SK-N-SH (cell line): Measurements from ENCODE around the gene ADCY4. TPM values are rescaled to one million over a fixed set of nuclear protein-coding genes. Genes with fewer than 3 reads are reported as not detected.

Experiments used
- CTCF ChIA-PET: fragments of 300-600, 350-600 bp; formaldehyde crosslinking; extraction: SDS; loops from one replicate; lab custom pipeline; 2021; lab: Yijun Ruan, JAX
- POLR2A ChIA-PET: fragments of 350-600 bp; sonication (Branson Sonifier 250); formaldehyde crosslinking; extraction: SDS; loops from one replicate; lab custom pipeline; 2020; ENCODE audit warnings: antibody characterized with exemption, inconsistent platforms; lab: Yijun Ruan, JAX
- DNase-seq: peaks from one replicate; pipeline ENCODE4 v3.0.0; 2012
- H2AFZ ChIP-seq: fragments of 200-600 bp; sonication (generic); 2 replicates; pipeline ENCODE4 v1.8.1; 2016; ENCODE audit warnings: antibody characterized with exemption, mild to moderate bottlenecking, low read depth
- H3F3A ChIP-seq: fragments of 200-600 bp; sonication (generic); replicated peaks from 2 replicates; pipeline ENCODE3; 2016; ENCODE audit warnings: antibody characterized with exemption, mild to moderate bottlenecking; ENCODE audit not compliant: insufficient read depth
- H3K27ac ChIP-seq, 2 experiments: fragments of 200-500 bp in 1 of 2; fragments of 200-600 bp in 1 of 2; sonication (Bioruptor generic) in 1 of 2; sonication (generic), shearing (Covaris generic) in 1 of 2; 2 replicates each; pipeline versions ENCODE4 v1.5.1 to v1.6.1; 2014 to 2016; ENCODE audit warnings: low read depth in 2 of 2, inconsistent platforms in 1 of 2, low read length in 1 of 2, mild to moderate bottlenecking in 1 of 2, mixed read lengths in 1 of 2
- H3K27me3 ChIP-seq: fragments of 200-600 bp; sonication (generic), shearing (Covaris generic); 2 replicates; pipeline ENCODE4 v1.6.1; 2016; ENCODE audit warnings: mixed run types; ENCODE audit not compliant: insufficient read depth
- H3K36me3 ChIP-seq, 2 experiments: fragments of 200-500 bp in 1 of 2; fragments of 200-600 bp in 1 of 2; sonication (Bioruptor generic) in 1 of 2; sonication (generic) in 1 of 2; replicated peaks in 1 of 2; 2 replicates each; pipeline versions ENCODE3 to v1.5.1; 2014 to 2016; ENCODE audit warnings: low read length in 1 of 2, mild to moderate bottlenecking in 1 of 2; ENCODE audit not compliant: insufficient read depth in 2 of 2, control insufficient read depth in 1 of 2
- H3K4me1 ChIP-seq, 2 experiments: fragments of 200-500 bp in 1 of 2; fragments of 200-600 bp in 1 of 2; sonication (Bioruptor generic) in 1 of 2; sonication (generic), shearing (Covaris generic) in 1 of 2; 2 replicates each; pipeline versions ENCODE4 v1.5.1 to v1.6.1; 2014 to 2016; ENCODE audit warnings: low read depth in 1 of 2, low read length in 1 of 2, mixed run types in 1 of 2; ENCODE audit not compliant: insufficient read depth in 2 of 2, control insufficient read depth in 1 of 2
- H3K4me2 ChIP-seq: fragments of 200-600 bp; sonication (generic), shearing (Covaris generic); 2 replicates; pipeline ENCODE4 v1.6.1; 2017; ENCODE audit warnings: mixed run types
- H3K4me3 ChIP-seq, 2 experiments: fragments of 200-500 bp in 1 of 2; fragments of 200-600 bp in 1 of 2; sonication (Bioruptor generic) in 1 of 2; sonication (generic), shearing (Covaris generic) in 1 of 2; 2 replicates each; pipeline versions ENCODE4 v1.5.1 to v1.8.1; 2014 to 2016; ENCODE audit warnings: low read depth in 2 of 2, inconsistent platforms in 1 of 2, low read length in 1 of 2, mild to moderate bottlenecking in 1 of 2, mixed read lengths in 1 of 2, moderate library complexity in 1 of 2
- H3K79me2 ChIP-seq: fragments of 200-600 bp; sonication (generic); 2 replicates; pipeline ENCODE4 v1.8.1; 2017; ENCODE audit warnings: mild to moderate bottlenecking; ENCODE audit not compliant: insufficient read depth
- H3K9ac ChIP-seq: fragments of 200-600 bp; sonication (generic); 2 replicates; pipeline ENCODE4 v1.6.1; 2017; ENCODE audit warnings: mixed run types
- H3K9me2 ChIP-seq: fragments of 200-600 bp; sonication (generic); 2 replicates; pipeline ENCODE4 v1.6.1; 2017; ENCODE audit warnings: mixed run types
- H3K9me3 ChIP-seq: fragments of 200-600 bp; sonication (generic); 2 replicates; pipeline ENCODE4 v1.6.1; 2017; ENCODE audit warnings: mixed run types, mild to moderate bottlenecking, moderate library complexity
- H4K20me1 ChIP-seq: fragments of 200-600 bp; sonication (generic); 2 replicates; pipeline ENCODE4 v1.6.1; 2017; ENCODE audit warnings: mild to moderate bottlenecking, mixed run types; ENCODE audit not compliant: insufficient read depth
- ELF1 ChIP-seq: IDR thresholded peaks from 2 replicates; pipeline ENCODE4 v1.4.0; 2012
- EP300 ChIP-seq, 2 experiments: IDR thresholded peaks; 2 replicates each; pipeline versions ENCODE4 v1.4.0 to v1.6.1; 2012; ENCODE audit warnings: borderline replicate concordance in 1 of 2, low read depth in 1 of 2, low read length in 1 of 2
- EZH2phosphoT487 ChIP-seq: fragments of 200-600 bp; sonication (generic); IDR thresholded peaks from 2 replicates; pipeline ENCODE4 v1.6.1; 2017; ENCODE audit warnings: low read depth, mixed run types, mild to moderate bottlenecking, antibody characterized with exemption, moderate library complexity, borderline replicate concordance
- MAX ChIP-seq: IDR thresholded peaks from 2 replicates; pipeline ENCODE4 v1.4.0; 2012; ENCODE audit warnings: low read depth
- NFIC ChIP-seq: IDR thresholded peaks from 2 replicates; pipeline ENCODE4 v1.4.0; 2012; ENCODE audit warnings: borderline replicate concordance
- NRF1 ChIP-seq: IDR thresholded peaks from 2 replicates; pipeline ENCODE4 v1.6.1; 2012; ENCODE audit warnings: low read depth, mild to moderate bottlenecking, low read length
- RAD21 ChIP-seq: IDR thresholded peaks from 2 replicates; pipeline ENCODE4 v1.6.1; 2012; ENCODE audit warnings: mild to moderate bottlenecking, low read length
- RCOR1 ChIP-seq: fragments of 150-350 bp; IDR thresholded peaks from 2 replicates; pipeline ENCODE4 v1.6.1; 2017; ENCODE audit warnings: antibody characterized with exemption, low read length
- RXRA ChIP-seq: IDR thresholded peaks from 2 replicates; pipeline ENCODE4 v1.4.0; 2012; ENCODE audit warnings: low read depth, mild to moderate bottlenecking, borderline replicate concordance
- SIN3A ChIP-seq: IDR thresholded peaks from 2 replicates; pipeline ENCODE4 v1.6.1; 2012; ENCODE audit warnings: low read depth, mild to moderate bottlenecking, low read length, moderate library complexity, borderline replicate concordance
- SMC3 ChIP-seq: IDR thresholded peaks from 2 replicates; pipeline ENCODE4 v1.6.1; 2012; ENCODE audit warnings: low read depth, low read length, improper control_type of control experiment
- TCF12 ChIP-seq: IDR thresholded peaks from 2 replicates; pipeline ENCODE4 v1.4.0; 2012
- TEAD4 ChIP-seq: IDR thresholded peaks from 2 replicates; pipeline ENCODE4 v1.4.0; 2012; ENCODE audit warnings: mild to moderate bottlenecking, borderline replicate concordance; ENCODE audit not compliant: insufficient read depth
- YY1 ChIP-seq: IDR thresholded peaks from 2 replicates; pipeline ENCODE4 v1.4.0; 2012; ENCODE audit warnings: low read depth, mild to moderate bottlenecking
- WGBS: methylation state at CpG from one replicate; pipeline ENCODE4 v1.1.6; 2017; ENCODE audit warnings: low lambda C conversion rate; 5-methylcytosine and 5-hydroxymethylcytosine counted together
- polyA plus RNA-seq, 3 experiments: library from polyadenylated mRNA; depleted of rRNA; stranded (reverse); fragments of >200 nt; gene quantifications; 2 replicates each; pipeline ENCODE4 v1.2.3, GENCODE V29; 2012
- TF ChIP-seq, protein P1 (sequence below): fragments of 150-350 bp; IDR thresholded peaks from 2 replicates; pipeline ENCODE4 v1.6.1; 2016; ENCODE audit warnings: mild to moderate bottlenecking, low read depth, low read length
- TF ChIP-seq, protein P2 (sequence below): fragments of 150-350 bp; IDR thresholded peaks from 2 replicates; pipeline ENCODE4 v1.6.1; 2017; ENCODE audit warnings: antibody characterized with exemption, low read length, low read depth, borderline replicate concordance
- TF ChIP-seq, protein P3 (sequence below): IDR thresholded peaks from 2 replicates; pipeline ENCODE4 v1.4.0; 2012; ENCODE audit warnings: low read depth, borderline replicate concordance

ADCY4 gene
- 0.03 and 0.08 TPM in 2 replicates for polyA plus RNA-seq (2012; rRNA removed)
- polyA plus RNA-seq (2012; cell fraction: cytosol; rRNA removed): 0.07 TPM in 1 of 2 replicates, not detected in the other
- 0.39 and 0.62 TPM in 2 replicates for polyA plus RNA-seq (2012; cell fraction: nucleus; rRNA removed)

- H3F3A ChIP-seq: no peaks in the 10 kb centered on the region
- peak within 1 kb of the TSS; percentile 48; the same call in 1 of the 2 replicates for H2AFZ ChIP-seq
- peak within 1 kb of the TSS; percentile 69 for H3K4me2 ChIP-seq
- H3K27me3 ChIP-seq: peaks cover 36% of the 10 kb centered on the region
- H3K4me3 ChIP-seq: peak within 1 kb of the TSS; percentile 30 to 46; a peak in 3 of 4 replicates
- H3K36me3 ChIP-seq: no peaks in the 10 kb centered on the region
- no peak for TF ChIP-seq TEAD4
- TF ChIP-seq, protein P1, sequence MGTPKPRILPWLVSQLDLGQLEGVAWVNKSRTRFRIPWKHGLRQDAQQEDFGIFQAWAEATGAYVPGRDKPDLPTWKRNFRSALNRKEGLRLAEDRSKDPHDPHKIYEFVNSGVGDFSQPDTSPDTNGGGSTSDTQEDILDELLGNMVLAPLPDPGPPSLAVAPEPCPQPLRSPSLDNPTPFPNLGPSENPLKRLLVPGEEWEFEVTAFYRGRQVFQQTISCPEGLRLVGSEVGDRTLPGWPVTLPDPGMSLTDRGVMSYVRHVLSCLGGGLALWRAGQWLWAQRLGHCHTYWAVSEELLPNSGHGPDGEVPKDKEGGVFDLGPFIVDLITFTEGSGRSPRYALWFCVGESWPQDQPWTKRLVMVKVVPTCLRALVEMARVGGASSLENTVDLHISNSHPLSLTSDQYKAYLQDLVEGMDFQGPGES: no peak
- no peak for TF ChIP-seq SMC3
- no peak for TF ChIP-seq EZH2phosphoT487
- no peak for TF ChIP-seq TCF12
- TF ChIP-seq, protein P2, sequence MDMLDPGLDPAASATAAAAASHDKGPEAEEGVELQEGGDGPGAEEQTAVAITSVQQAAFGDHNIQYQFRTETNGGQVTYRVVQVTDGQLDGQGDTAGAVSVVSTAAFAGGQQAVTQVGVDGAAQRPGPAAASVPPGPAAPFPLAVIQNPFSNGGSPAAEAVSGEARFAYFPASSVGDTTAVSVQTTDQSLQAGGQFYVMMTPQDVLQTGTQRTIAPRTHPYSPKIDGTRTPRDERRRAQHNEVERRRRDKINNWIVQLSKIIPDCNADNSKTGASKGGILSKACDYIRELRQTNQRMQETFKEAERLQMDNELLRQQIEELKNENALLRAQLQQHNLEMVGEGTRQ: no peak
- TF ChIP-seq RCOR1: no peak
- no peak for TF ChIP-seq YY1
- TF ChIP-seq, protein P3, sequence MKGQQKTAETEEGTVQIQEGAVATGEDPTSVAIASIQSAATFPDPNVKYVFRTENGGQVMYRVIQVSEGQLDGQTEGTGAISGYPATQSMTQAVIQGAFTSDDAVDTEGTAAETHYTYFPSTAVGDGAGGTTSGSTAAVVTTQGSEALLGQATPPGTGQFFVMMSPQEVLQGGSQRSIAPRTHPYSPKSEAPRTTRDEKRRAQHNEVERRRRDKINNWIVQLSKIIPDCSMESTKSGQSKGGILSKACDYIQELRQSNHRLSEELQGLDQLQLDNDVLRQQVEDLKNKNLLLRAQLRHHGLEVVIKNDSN: no peak
- no peak for TF ChIP-seq EP300 (IDR thresholded peaks at IDR 0.05; ENCODE audit: borderline replicate concordance in 1 of 2, low read depth in 1 of 2, low read length in 1 of 2)
- no peak for TF ChIP-seq ELF1
- no peak for TF ChIP-seq RAD21
- TF ChIP-seq NRF1: no peak
- no peak for TF ChIP-seq RXRA
- no peak for TF ChIP-seq MAX
- TF ChIP-seq SIN3A: no peak
- no peak for TF ChIP-seq NFIC
- peak; percentile 60 for DNase-seq
- no peaks in the 10 kb centered on the region for H3K9me3 ChIP-seq
- peaks cover 0 to 21% of the 10 kb centered on the region in 2 experiments; a peak in 1 of 4 replicates for H3K4me1 ChIP-seq
- ChIA-PET POLR2A (interaction anchor here (1.3 to 1.5 kb wide), 2 partner anchors 32 to 102 kb away, joined by 4 to 14 read pairs; no protein-coding TSS in a partner anchor), CTCF (interaction anchor here (1.0 to 12.7 kb wide), 25 partner anchors 7 to 753 kb away, joined by 3 to 445 read pairs (median 11); partner anchors contain the start of genes CBLN3, CIDEB, DHRS1 and KHNYN)
- H3K79me2 ChIP-seq: no peaks in the 10 kb centered on the region
- no peak within 1 kb of the TSS for H3K27ac ChIP-seq
- H3K9ac ChIP-seq: no peak within 1 kb of the TSS
- 21% methylated on average over 42 of the region's 65 CpGs for WGBS
- H3K9me2 ChIP-seq: no peaks in the 10 kb centered on the region
- H4K20me1 ChIP-seq: no peaks in the 10 kb centered on the region
These were observed at the start of gene ADCY4 for GRCh38 chr14:24334431-24335291. Gene ADCY4, minus strand, starts transcription at chr14:24335071. Its CDS starts 419 bp downstream, at chr14:24334652.
